IPS DF 19.7 (cell line): ENCODE measurements around the gene EHMT1.
"Not testable (repeated sequence)": the region's sequence is repeated elsewhere in the genome, so short reads cannot be mapped to it uniquely, and the experiment has no call there.

Experiments used
- DNase-seq: peaks from one replicate; pipeline ENCODE4 v3.0.0-alpha.2; 2013; ENCODE audit warnings: low read depth, low spot score

EHMT1 gene

DNA sequence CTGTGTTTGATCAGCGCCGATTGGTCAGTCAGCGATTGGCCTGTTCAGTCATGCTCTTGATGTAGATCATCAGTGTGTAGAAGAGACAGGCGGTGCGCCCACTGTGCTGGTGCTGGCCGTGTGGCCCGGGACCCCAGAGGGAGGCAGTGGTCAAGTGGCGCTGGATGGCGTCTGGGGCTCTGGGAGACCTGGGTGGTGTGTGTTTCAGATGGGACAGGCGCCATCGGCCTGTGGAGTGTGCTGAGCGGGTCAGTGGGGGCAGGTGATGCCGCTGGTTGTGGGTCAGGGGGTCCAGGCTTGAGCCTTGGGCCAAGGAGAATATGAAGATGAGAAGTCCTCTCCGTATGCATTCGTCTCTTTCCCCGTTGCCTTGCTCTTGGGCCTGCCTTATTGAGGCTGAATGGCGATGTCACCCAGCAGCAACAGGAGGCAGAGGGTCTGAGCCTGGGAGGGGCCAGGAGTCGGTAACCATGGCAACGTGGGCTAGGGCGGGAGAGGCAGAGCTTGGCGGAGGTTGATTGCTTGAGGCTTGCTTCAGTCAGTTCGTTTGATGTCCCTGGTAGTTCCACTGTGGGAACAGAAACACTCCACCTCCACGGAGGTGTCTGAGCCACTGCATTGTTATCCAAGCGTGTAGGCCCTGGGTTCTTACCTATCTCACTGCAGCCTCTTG, 141.0 kb downstream of the EHMT1 start:
- DNase-seq, result no peak

DNA sequence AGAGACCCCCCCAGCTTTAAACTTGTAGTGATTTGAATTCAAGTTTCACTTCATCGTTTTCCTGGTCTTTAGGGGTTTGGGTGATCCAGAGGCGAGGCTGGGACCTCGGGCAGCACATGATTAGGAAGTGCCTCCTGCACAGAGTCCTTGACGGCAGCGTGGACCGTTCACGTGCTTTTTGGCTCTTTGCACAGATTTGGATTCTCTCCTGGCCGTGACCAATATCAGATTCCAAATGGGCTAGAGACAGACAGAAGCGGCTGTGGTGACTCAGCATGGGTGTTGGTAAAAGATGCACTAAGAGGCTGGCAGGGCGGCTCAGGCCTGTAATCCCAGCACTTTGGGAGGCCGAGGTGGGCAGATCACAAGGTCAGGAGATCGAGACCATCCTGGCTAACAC, 141.6 kb downstream of the EHMT1 start:
- no peak for DNase-seq

DNA sequence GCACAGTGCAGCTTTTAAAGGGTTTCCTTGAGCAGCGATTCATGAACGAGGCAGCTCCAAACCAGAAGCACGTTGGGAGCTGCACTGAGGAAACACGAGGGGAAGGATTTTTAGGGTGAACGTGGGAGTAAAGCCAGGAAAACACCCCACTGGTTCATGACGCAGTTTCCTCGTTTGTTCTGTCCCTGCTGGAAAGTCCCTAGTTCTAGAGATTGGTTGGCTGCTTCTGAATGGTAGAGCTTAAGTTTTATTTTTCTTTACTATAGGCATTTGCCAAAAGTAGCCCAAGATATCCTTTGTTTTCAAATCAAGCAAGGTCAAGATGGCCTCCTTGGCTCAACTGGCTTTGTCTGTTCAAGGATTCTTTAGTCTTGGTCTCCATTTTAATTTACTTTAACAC, 142.2 kb downstream of the EHMT1 start:
- DNase-seq, result no peak

DNA sequence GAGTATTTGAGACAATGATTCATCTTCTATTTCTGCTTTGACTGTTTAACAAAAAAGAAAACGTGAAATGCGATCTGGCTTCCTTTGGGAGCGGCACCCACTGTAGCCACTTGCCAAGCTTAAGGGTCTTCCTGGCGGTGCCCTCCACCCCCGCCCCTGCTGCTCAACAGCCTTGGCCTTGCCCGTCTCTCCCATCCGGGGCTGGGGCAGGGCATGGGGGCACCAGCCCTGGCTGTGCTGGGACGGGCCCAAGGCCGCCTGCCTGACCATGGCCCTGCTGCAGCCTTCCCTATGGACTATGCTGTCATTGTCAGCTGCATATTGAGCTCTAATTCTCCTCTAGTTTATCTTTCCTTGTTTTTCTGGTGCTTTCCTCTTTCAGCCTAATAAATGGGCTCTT, 143.0 kb downstream of the EHMT1 start:
- DNase-seq, result no peak

DNA sequence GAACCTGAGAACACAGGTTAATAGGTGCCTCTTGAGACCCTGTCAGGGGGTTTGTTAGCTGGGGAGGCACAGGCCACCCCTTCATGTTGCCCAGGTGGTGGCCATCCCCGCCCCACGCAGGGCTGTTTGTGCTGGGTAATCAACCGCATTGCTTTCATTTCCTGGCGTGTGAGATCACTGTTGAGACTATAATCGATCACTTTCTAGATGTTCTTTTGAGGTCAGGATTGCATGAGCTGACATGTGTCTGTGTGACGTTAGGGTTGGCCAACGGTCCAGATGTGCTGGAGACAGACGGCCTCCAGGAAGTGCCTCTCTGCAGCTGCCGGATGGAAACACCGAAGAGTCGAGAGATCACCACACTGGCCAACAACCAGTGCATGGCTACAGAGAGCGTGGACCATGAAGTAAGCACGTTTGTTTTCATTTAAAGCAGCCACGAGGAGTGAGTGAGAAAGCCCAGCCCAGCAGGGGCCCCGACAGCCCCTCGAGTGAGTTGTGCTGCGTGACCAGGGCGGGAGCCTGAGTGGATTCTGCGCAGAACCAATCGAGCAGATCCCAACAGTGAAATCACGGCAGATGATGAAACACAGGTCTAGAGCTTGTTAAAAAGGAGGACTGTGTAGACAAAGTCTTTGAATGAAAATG, 143.7 kb downstream of the EHMT1 start:
- no peak for DNase-seq

DNA sequence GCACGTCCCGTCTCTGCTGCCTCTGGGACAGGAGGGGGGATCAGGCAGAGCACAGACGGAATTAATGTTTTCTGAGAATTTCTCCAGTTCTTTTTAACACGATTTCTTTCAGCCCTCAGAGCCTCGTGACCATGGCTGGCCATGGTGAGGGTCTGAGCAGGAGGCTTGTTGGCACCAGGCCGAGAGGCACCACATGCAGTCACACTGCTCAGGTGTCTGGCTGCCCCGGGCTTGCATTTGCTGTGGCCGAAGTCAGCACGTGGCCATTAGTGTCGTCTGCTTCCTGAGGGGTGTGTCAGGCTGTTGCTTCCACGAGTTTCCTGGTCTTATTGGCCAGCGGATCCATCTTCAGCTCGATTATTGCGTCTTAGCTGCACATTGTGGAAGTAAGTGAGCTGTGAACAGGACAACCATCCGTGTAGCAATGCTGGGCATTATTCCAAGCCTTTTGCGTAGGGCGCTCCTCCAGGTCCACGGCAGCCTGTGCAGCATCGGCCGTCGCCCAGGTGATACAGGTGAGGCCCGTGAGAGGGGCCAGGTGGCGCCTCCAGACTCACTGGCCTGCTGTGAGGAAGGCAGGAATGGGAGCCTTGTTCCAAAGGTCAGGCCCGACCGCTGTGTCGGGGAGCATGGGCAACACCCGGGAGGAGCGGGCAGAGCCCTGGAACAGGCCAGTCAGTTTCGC, 144.6 kb downstream of the EHMT1 start:
- DNase-seq, result no peak

DNA sequence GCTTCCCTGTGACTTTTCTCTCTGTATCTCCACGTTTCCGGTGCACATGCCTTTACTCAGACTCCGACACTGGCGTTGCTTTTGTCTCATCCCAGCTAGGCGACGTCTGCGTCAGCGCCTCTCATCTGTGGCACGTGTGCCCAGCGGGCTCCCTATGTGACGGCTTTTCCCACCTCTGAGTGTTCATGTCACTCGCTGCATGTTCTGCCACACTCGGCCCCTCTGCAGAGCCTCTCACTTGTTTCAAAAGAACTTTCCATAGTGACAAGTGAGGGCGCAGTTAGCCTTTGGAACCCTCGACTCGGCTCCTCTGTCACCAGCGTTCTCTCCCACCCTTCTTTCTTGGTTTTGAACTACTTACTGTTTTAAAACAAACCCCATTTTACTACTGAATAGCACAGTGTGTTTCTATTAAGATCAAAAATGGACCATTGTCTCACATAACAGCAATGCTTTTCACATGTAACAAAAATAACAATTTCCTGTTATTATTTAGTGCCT, 145.4 kb downstream of the EHMT1 start:
- no peak for DNase-seq

DNA sequence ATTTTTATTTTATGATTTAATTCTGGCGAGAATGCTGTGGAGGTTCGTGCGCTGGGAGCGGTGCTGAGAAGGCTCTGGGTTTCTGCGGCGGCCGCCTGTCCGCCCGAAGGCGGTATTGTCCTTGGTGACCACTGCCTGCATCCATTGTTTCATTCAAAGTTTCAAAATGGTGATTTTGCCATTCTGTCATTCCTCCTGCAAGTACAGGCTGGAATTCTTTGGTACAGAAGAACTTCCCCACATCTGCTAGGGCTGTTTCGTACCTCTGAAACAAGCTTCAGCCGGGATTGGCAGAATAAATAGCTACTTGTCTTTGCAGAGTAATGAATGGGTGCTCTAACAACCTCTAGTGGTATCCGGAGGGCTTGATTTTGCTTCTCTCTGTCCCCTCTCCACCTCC, 146.2 kb downstream of the EHMT1 start:
- no peak for DNase-seq

DNA sequence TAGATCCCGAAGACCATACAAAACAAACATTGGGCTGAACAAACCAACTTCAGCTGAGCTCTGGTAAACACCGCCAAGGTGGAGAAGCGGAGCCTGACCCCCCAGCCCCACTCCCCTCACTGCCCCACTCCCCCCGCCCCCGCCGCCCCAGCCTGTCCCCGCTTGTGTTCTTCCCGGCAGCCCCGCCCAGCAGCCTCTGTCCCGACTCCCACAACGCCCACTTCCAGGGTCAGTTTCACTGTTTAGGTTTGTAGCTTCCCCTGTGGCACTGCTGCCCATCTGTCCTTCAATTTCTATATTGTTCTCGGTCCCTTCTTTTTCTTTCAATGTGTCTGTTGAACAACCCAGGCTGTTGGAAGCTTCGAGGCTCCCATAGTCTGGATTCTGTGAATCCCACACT, 146.7 kb downstream of the EHMT1 start:
- DNase-seq, result no peak

DNA sequence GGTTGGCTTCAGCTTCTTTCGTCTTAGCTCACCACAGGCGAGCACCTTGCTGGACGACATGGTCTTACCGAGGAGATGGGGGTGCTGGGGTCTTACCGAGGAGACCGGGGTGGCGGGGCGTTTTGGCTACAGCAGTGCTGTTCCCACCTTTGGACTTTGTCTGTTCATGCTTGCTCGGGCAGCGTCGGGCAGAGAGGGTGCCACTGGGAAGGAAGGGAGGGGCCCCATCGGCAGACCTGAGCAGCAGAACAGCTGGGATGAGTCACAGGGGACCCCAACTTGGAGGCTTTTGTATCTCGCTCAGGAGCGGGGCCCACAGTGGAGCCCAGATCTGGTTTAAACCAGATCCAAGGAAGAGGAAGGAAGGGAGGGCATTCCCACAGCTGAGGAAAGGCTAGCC, 152.8 kb downstream of the EHMT1 start:
- no peak for DNase-seq

DNA sequence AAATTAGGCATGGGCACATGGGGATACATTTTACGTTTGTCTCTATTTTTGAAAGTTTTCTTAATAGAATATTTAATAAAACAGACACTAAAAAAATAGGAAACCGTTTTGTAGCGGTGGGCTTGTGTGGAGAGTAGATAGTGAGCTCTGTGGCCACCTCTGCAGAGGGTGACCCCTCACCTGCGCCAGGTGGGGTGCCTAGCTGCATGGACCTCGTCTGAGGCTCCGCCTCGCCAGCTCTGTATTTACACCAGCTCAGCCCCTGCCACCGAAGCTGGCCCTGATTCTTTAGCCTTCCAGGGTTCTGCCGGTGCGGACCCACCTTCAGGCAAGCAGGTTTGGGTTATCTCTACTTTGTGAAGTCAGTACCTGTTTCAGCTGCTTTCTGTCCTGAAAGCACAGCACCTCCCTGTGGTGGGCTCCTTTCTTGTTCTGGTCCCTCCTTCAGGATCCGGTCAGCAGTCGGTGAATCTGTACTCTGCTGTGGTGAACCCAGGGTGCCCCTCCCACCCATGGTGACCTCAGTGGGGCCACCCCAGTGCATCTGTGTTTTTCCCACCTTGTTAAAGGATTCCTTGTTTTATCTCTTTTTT, 153.6 kb downstream of the EHMT1 start:
- no peak for DNase-seq

DNA sequence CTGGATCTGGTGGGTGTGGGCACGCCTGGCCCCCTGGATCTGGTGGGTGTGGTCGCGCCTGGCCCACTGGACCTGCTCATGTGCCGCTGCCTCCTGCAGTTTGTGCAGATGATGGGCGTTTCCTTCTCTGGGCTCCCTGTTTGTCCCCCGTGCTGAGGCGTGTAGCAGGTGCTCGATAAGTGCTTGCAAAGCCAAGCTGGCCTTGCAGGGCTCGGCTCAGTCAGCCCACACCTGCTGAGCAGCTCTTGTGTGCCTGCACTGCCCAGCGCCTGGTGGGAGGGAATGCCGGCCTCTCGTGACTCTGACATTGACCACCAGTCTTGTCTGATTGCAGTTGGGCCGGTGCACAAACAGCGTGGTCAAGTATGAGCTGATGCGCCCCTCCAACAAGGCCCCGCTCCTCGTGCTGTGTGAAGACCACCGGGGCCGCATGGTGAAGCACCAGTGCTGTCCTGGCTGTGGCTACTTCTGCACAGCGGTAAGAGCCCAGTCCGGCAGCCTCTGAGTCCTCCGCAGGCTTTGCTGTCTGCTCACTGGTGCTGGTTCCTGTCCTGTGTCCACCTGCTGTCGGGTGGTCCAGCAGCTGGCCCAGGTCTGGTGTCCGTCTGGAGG, 156.1 kb downstream of the EHMT1 start:
- no peak for DNase-seq

DNA sequence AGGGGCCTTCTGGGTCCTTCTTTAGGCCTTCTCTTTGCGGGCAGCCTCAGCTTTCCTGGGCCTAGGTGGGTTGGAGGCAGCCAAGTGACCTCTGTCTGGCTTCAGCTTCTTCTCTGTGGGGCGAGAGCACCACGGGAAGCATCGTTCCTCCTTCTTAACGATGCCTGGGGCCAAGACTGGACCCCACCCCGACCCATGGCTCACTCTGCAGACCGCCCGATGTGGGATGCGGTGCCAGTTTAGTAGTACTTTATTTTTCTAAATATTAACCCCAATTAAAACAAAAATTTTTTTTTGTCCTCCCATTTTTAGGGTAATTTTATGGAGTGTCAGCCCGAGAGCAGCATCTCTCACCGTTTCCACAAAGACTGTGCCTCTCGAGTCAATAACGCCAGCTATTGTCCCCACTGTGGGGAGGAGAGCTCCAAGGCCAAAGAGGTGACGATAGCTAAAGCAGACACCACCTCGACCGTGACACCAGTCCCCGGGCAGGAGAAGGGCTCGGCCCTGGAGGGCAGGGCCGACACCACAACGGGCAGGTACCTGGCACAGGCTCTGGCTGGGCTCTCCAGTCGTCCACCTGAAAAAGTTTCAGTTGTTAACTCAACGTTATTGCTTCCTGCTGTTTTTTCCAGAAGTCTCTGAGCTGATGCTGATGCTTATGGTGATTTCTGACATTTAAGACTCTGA, 157.6 kb downstream of the EHMT1 start:
- DNase-seq, result no peak

DNA sequence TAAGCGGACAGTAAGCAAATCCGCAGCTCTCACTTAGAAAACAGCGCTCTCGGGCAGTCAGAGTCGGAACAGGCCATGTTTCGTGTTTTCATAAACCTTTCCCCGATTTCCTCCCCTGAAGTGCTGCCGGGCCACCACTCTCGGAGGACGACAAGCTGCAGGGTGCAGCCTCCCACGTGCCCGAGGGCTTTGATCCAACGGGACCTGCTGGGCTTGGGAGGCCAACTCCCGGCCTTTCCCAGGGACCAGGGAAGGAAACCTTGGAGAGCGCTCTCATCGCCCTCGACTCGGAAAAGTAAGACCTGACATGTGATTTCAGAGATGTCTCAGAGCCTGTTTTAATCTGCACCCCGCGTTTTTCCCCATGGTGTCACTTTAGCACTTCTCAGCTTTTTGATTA, 159.0 kb downstream of the EHMT1 start:
- no peak for DNase-seq

DNA sequence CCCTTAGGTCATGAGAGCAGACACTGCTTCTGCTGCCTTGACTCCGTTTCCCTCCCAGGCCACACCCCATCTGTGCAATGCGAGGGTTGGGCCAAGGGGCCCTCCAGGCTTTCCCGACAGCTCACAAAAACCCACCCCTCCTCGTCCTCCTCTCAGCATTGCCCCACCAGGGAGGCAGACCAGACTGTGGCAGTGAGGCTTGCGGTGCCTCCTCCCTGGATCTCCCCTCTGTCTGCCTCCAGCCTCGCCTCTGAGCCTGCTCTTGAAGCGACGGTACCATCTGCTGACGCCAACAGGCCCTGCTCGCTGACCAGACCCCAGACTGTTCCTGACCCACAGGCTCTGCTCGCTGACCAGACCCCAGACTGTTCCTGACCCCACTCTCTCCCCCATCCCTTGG, 159.5 kb downstream of the EHMT1 start:
- no peak for DNase-seq

DNA sequence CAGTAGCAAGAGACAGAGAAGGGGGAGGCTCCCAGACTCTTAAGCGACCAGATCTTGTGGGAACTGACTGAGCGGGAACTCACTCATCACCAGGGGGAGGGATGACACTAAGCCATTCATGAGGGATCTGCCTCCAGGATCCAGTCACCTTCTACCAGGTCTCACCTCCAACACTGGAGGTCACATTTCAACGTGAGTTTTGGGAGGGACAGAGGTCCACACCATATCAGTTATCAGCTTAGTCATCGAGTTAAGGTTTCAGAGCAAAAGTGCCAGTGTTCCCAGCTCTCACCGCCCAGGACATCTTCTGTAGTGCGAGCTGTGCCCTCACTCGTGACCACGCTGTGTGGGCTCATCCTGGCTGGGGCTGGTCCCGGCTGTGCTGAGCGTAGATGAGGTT, 160.1 kb downstream of the EHMT1 start:
- no peak for DNase-seq

DNA sequence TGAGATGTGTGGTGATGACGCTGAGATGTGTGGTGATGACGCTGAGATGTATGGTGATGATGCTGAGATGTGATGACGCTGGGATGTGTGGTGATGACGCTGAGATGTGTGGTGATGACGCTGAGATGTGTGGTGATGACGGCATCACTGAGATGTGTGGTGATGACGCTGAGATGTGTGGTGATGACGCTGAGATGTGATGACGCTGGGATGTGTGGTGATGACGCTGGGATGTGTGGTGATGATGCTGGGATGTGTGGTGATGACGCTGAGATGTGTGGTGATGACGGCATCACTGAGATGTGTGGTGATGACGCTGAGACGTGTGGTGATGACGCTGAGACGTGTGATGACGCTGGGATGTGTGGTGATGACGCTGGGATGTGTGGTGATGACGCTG, 161.2 kb downstream of the EHMT1 start:
- DNase-seq, result not testable (repeated sequence)

DNA sequence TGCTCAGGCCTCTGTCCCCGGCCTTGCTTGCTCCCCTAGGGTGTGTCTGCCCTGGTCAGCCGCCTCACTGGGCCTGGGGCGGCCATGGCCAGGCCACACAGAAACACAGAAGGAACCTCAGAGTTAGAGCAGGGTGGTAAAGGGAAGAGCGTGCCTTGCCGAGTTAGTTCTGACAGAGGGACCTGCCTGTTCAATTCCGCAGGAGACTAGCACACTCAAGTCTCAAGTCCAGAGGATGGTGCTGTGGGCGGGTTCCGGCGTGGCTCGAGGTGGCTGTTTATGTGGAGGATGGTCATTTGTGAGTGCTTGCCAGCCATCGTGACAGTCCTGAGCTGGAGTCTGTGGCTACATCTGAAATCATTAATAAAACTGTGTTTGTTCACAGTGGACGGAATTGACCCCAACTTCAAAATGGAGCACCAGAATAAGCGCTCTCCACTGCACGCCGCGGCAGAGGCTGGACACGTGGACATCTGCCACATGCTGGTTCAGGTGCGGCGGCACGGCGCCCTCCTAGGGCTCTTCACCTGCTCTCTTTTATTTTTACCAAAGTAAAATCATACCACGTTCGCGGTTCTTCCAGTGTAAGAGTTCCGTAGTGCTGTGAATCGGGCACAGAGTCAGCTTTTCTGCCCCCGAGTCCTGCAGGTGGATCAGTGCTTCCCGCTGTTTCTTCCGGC, 163.2 kb downstream of the EHMT1 start:
- no peak for DNase-seq

DNA sequence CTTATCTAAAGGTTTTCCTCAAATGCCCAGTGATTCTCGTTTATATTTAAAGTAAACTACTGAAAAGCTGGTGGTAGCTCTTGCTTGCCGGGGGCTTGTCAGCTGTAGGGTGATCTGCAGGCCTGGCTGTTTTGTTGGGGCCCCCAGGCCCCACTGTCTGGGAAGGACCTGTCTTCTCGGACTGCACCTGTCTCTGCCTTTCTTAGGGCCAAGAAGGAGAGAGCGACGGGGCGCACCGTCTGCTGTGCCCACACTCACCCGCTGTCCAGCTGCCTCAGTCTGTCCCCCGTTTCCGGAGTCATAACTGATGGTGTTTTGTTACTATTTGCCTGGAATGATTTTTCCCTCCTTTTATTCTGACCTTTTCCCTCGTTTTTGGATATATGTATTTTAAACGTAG, 164.7 kb downstream of the EHMT1 start:
- no peak for DNase-seq

DNA sequence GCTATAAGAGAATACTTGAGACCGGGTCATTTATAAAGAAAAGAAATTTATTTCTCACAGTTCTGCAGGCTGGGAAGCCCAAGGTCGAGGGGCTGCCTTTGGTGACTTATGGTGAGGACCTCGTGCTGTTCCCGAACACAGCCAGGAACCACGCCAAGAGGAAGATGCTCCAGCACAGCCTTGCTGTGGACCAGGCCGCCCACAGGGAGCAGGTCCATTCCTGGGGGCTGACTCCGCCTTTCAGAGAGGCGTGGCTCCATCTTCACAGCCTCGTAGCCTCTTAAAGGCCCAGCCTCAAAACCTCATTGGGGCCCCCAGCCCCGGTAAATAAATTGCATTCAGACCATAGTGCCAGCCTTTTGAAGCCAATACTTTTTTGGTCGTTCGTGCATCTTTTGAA, 165.2 kb downstream of the EHMT1 start:
- DNase-seq, result no peak
